Thyroid gland (tissue), 4 donors: ENCODE measurements around the gene PSMG1.

ENCODE experiments used
- POLR2A ChIP-seq, 2 donors: fragments of 450-650 bp; IDR thresholded peaks; one replicate each; pipeline ENCODE4 v1.6.1; 2017; ENCODE audit warnings: antibody characterized with exemption in 2 of 2, mild to moderate bottlenecking in 2 of 2, moderate library complexity in 1 of 2
- TF ChIP-seq, protein P1 (sequence below), 6 experiments: fragments of 200-600 bp in 3 of 6; fragments of 450-650 bp in 3 of 6; sonication (generic) in 3 of 6; IDR thresholded peaks; one replicate each; pipeline ENCODE4 v1.5.1; 2016 to 2019; ENCODE audit warnings: antibody characterized with exemption in 6 of 6, mild to moderate bottlenecking in 2 of 6, inconsistent platforms in 1 of 6, moderate library complexity in 1 of 6

DNA sequence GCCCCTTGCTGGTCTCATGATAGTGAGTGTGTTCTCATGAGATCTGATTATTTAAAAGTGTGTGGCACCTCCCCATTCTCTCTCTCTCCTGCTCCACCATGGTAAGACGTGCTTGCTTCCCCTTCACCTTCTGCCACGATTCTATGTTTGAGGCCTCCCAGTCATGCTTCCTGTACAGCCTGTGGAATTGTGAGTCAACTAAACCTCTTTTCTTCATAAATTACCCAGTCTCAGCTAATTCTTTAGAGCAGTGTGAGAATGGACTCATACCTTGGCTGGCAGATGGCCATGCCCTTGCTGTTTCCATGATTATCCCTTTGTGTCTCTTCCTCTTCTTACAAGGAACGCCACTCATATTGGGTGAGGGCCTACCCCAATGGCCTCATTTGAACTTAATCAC, 40.3 kb downstream of the PSMG1 start:
- TF ChIP-seq, protein P1, sequence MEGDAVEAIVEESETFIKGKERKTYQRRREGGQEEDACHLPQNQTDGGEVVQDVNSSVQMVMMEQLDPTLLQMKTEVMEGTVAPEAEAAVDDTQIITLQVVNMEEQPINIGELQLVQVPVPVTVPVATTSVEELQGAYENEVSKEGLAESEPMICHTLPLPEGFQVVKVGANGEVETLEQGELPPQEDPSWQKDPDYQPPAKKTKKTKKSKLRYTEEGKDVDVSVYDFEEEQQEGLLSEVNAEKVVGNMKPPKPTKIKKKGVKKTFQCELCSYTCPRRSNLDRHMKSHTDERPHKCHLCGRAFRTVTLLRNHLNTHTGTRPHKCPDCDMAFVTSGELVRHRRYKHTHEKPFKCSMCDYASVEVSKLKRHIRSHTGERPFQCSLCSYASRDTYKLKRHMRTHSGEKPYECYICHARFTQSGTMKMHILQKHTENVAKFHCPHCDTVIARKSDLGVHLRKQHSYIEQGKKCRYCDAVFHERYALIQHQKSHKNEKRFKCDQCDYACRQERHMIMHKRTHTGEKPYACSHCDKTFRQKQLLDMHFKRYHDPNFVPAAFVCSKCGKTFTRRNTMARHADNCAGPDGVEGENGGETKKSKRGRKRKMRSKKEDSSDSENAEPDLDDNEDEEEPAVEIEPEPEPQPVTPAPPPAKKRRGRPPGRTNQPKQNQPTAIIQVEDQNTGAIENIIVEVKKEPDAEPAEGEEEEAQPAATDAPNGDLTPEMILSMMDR (IDR thresholded peaks at IDR 0.05), result no peak
- TF ChIP-seq POLR2A (IDR thresholded peaks at IDR 0.05), result no peak
